ES-I3 (cell line): ENCODE results near the gene ST6GALNAC5.

Experiments used
- H3K36me3 ChIP-seq: 2 replicates; pipeline ENCODE4 v1.6.1; 2013; ENCODE audit warnings: mild to moderate bottlenecking, low read length, control low read depth, moderate library complexity; ENCODE audit not compliant: insufficient read depth
- H3K4me1 ChIP-seq: 2 replicates; pipeline ENCODE4 v1.6.1; 2013; ENCODE audit warnings: mild to moderate bottlenecking, control low read depth, low read length; ENCODE audit not compliant: insufficient read depth
- H3K9ac ChIP-seq: 2 replicates; pipeline ENCODE4 v1.6.1; 2013; ENCODE audit warnings: low read depth, mild to moderate bottlenecking, low read length, moderate library complexity
- H3K9me3 ChIP-seq: 2 replicates; pipeline ENCODE4 v1.6.1; 2013; ENCODE audit warnings: mild to moderate bottlenecking, low read length, moderate library complexity; ENCODE audit not compliant: control insufficient read depth, insufficient read depth

ST6GALNAC5 gene

GRCh38 chr1:77081834-77082233 is 214.6 kb downstream of the ST6GALNAC5 start:
- H3K36me3 ChIP-seq, result no peaks in the 10 kb centered on the region
- H3K9me3 ChIP-seq, result no peaks in the 10 kb centered on the region
- no peak overlapping the region for H3K9ac ChIP-seq
- peaks cover 11% of the 10 kb centered on the region; the same call in 1 of the 2 replicates for H3K4me1 ChIP-seq

- Histone ChIP-seq H3K4me1 (peaks cover 11% of the 10 kb centered on the region; the same call in 1 of the 2 replicates), H3K36me3 (no peaks in the 10 kb centered on the region), H3K9ac (no peak overlapping the region), H3K9me3 (no peaks in the 10 kb centered on the region)
Measured at GRCh38 chr1:77084457-77084856, 217.2 kb downstream of the ST6GALNAC5 start.

- no peak overlapping the region for H3K9ac ChIP-seq
Measured at GRCh38 chr1:77085109-77085508, 217.8 kb downstream of the ST6GALNAC5 start.

GRCh38 chr1:77089756-77090155 is 222.5 kb downstream of the ST6GALNAC5 start:
- no peaks in the 10 kb centered on the region for H3K36me3 ChIP-seq
- H3K9ac ChIP-seq, result no peak overlapping the region
- H3K9me3 ChIP-seq, result no peaks in the 10 kb centered on the region
- no peaks in the 10 kb centered on the region for H3K4me1 ChIP-seq

More at GRCh38 chr1:77085109-77085508, 217.8 kb downstream of the ST6GALNAC5 start:
- no peaks in the 10 kb centered on the region for H3K36me3 ChIP-seq
- no peaks in the 10 kb centered on the region for H3K9me3 ChIP-seq
- H3K4me1 ChIP-seq, result peaks cover 8% of the 10 kb centered on the region; the same call in 1 of the 2 replicates

- Histone ChIP-seq H3K9ac (no peak overlapping the region), H3K9me3 (no peaks in the 10 kb centered on the region), H3K4me1 (no peaks in the 10 kb centered on the region), H3K36me3 (no peaks in the 10 kb centered on the region)
Measured at GRCh38 chr1:77095236-77095635, 228.0 kb downstream of the ST6GALNAC5 start.

DNA sequence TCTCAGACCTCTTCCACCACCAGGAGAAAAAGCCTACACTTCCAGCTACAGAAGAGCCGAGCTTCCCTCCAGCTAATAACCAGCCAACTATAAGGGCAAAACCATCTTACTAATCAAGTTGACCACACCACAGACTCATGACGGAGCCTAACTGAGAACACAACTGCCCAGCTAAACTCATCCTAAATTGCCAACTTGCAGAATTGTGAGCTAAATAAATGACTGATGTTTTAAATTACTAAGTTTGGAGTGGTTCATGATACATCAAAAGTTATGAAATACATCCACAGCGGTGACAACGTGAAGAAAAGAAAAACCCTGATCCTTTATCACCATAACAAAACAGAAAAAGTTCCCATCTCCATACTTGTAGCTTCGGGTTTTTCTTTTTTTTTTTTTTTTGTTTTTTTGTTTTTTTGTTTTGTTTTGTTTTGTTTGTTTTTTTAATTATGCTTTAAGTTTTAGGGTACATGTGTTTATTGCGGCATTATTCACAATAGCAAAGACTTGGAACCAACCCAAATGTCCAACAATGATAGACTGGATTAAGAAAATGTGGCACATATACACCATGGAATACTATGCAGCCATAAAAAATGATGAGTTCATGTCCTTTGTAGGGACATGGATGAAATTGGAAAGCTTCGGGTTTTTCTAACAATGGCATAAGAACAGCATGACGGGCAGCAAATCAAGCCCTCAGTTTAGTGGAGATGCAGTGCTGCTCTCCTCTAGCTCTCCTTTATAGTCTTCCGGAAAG is 229.4 kb downstream of the ST6GALNAC5 start:
- Histone ChIP-seq H3K4me1 (no peaks in the 10 kb centered on the region), H3K9me3 (no peaks in the 10 kb centered on the region), H3K36me3 (no peaks in the 10 kb centered on the region), H3K9ac (no peak overlapping the region)

DNA sequence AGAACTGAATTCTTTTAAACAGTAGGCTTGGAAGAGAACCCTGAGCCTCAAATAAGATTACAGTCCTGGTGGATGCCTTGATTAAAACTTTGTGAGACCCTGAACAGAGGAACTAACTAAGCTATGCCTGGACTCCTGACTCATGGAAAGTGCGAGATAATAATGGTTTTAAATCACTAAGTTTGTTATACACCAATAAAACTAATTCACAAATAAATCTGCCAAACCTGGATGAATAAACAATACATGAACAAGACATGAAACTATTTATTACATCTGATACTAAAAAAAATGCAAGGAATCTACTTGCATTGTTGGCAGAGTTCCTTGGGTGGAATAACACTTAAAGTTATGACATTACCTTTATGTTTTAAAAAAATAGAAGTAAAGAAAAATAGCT is 233.6 kb downstream of the ST6GALNAC5 start:
- Histone ChIP-seq H3K36me3 (no peaks in the 10 kb centered on the region), H3K4me1 (no peaks in the 10 kb centered on the region), H3K9ac (no peak overlapping the region), H3K9me3 (no peaks in the 10 kb centered on the region)

DNA sequence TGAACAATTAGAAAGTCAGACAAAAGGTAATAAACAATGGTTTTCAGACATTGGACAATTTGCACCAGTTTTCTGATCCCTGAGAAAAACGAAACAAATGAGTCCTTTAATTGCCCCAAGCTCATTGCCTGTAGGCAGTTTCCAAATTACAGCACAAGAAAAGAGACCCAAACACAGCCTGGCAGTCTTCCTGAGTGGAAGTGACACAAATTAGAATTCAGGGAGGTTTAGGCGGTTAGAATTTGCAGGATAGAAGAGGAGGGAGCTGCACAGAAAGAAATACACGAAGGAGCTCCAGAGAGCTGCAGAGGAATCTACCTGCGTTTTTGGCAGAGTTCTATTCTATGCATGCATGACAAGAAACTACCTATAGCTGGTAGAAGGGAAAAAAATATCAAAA is 236.2 kb downstream of the ST6GALNAC5 start:
- Histone ChIP-seq H3K36me3 (no peaks in the 10 kb centered on the region), H3K4me1 (no peaks in the 10 kb centered on the region), H3K9ac (no peak overlapping the region), H3K9me3 (no peaks in the 10 kb centered on the region)

GRCh38 chr1:77104672-77105071 is 237.4 kb downstream of the ST6GALNAC5 start:
- H3K36me3 ChIP-seq, result no peaks in the 10 kb centered on the region
- no peaks in the 10 kb centered on the region for H3K9me3 ChIP-seq
- H3K4me1 ChIP-seq, result no peaks in the 10 kb centered on the region
- no peak overlapping the region for H3K9ac ChIP-seq
